ENCODE measurements around the gene RAB3C.

- TF ChIP-seq, protein P1, sequence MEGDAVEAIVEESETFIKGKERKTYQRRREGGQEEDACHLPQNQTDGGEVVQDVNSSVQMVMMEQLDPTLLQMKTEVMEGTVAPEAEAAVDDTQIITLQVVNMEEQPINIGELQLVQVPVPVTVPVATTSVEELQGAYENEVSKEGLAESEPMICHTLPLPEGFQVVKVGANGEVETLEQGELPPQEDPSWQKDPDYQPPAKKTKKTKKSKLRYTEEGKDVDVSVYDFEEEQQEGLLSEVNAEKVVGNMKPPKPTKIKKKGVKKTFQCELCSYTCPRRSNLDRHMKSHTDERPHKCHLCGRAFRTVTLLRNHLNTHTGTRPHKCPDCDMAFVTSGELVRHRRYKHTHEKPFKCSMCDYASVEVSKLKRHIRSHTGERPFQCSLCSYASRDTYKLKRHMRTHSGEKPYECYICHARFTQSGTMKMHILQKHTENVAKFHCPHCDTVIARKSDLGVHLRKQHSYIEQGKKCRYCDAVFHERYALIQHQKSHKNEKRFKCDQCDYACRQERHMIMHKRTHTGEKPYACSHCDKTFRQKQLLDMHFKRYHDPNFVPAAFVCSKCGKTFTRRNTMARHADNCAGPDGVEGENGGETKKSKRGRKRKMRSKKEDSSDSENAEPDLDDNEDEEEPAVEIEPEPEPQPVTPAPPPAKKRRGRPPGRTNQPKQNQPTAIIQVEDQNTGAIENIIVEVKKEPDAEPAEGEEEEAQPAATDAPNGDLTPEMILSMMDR (IDR thresholded peaks at IDR 0.05) = no peak
- no peak for TF ChIP-seq POLR2A (IDR thresholded peaks at IDR 0.05)
- no peak for TF ChIP-seq POLR2AphosphoS5 (IDR thresholded peaks at IDR 0.05)
These were observed 266.3 kb downstream of the RAB3C start for GRCh38 chr5:58849223-58849622.

All from breast epithelium (tissue), 3 donors.